ENCODE measurements around the gene TERC.

The TERC gene

DNA sequence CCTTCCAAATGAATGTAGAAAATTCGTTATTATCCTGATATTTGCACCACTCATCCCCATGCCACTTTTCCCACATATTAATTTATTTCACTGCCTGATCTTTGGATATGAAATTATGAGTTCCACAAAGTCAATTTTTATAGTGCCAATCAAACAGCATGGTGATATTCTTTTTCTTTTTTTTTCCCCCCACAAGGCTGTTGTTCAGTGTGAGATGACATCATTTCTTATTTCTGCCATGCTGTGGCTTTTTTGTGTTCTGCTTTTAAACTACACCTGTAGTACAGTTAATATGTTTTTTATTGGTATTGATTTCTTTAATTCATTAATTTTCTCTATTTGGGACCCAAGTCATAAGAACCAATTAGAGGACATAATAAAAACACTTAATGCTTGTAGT is 22.9 kb upstream of the TERC start:
- H3K4me1 ChIP-seq (ENCODE audit: insufficient read depth, low read length): no peaks in the 10 kb centered on the region
- no peaks in the 10 kb centered on the region for H3K9me3 ChIP-seq (ENCODE audit: insufficient read depth, low read depth, low read length)
- no peak overlapping the region for H3K4me3 ChIP-seq (ENCODE audit: low read length)
- no peak overlapping the region for H3K9ac ChIP-seq (ENCODE audit: low read depth, low read length)
- peaks cover 69% of the 10 kb centered on the region for H3K36me3 ChIP-seq (ENCODE audit: insufficient read depth, low read depth, low read length)
- H3K27ac ChIP-seq (ENCODE audit: low read length): no peak overlapping the region
- no peaks in the 10 kb centered on the region for H3K27me3 ChIP-seq (ENCODE audit: insufficient read depth, low read length)

DNA sequence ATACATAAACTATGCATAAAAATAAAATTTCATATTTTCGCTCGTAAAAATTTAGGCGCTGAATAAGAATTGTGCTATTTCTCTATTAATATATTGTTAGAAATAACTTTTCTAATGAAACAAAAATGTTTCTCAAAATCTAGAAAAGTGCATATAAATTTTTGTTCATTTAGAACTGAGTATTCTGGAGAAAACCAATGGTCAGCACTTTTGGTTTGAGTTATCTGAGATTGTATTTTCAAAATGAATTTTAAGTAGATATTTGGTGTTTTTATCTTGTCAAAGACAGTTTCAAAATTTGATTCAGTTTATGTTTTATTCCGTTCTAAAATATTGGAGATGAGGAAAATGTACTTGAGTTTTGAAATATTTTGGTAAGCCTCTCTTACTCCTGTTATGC is 22.3 kb upstream of the TERC start:
- Histone ChIP-seq H3K27ac (ENCODE audit: low read length) (no peak overlapping the region), H3K27me3 (ENCODE audit: insufficient read depth, low read length) (no peaks in the 10 kb centered on the region), H3K4me3 (ENCODE audit: low read length) (no peak overlapping the region), H3K9ac (ENCODE audit: low read depth, low read length) (no peak overlapping the region), H3K4me1 (ENCODE audit: insufficient read depth, low read length) (no peaks in the 10 kb centered on the region), H3K36me3 (ENCODE audit: insufficient read depth, low read depth, low read length) (peaks cover 72% of the 10 kb centered on the region), H3K9me3 (ENCODE audit: insufficient read depth, low read depth, low read length) (no peaks in the 10 kb centered on the region)

DNA sequence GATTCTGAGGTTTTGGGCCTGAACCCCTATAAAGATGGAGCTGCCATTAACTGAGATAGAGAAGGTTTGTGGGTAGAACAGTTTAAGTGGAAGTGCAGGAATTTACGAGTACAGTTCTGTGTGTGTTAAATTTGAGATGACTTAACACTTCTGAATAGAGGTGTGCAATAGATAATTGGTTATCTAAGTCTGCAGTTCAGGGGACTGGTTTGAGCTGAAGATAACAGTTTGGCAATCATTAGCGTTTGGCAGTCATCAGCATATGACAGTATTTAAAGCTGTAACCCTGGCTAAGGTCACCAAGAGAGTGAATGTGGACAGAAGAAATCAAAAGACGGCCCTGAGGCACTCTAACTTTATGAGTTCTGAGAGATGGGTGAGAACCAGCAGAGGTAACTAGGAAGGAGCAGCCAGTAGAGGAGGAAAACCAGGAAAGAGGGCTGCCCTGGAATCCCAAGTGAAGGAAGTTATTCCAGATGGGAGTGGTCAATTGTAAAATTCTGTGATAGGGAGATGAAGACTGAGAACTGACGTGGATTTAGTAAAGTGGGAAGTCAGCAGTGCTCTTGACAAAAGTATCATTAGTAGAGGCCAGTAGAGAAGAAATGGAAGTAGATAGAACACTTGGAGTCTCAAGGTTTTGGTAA is 16.5 kb upstream of the TERC start:
- Histone ChIP-seq H3K27ac (ENCODE audit: low read length) (no peak overlapping the region), H3K4me1 (ENCODE audit: insufficient read depth, low read length) (no peaks in the 10 kb centered on the region; the same call in 1 of the 2 replicates), H3K9me3 (ENCODE audit: insufficient read depth, low read depth, low read length) (no peaks in the 10 kb centered on the region), H3K27me3 (ENCODE audit: insufficient read depth, low read length) (no peaks in the 10 kb centered on the region), H3K4me3 (ENCODE audit: low read length) (no peak overlapping the region), H3K9ac (ENCODE audit: low read depth, low read length) (no peak overlapping the region), H3K36me3 (ENCODE audit: insufficient read depth, low read depth, low read length) (peaks cover 96% of the 10 kb centered on the region)

DNA sequence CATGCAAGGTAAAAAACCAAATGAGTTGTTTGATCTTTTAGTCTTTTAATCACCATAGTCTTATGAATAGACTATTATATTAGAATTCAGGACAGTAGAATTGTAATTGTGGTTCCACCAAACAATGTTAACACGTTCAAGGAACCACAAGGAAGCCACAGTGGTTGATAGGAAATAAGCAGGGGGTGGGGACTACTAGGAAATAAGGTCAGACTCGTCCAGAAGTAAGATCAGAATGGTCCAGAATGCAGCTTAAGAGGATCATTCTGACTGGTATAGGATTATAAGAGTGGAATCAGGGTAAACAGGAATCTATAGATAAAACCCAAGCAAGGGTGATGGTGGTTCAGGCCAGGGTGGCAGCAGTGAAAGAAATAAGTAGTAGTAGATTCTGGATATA is 15.9 kb upstream of the TERC start:
- Histone ChIP-seq H3K36me3 (ENCODE audit: insufficient read depth, low read depth, low read length) (peaks cover 96% of the 10 kb centered on the region), H3K9ac (ENCODE audit: low read depth, low read length) (no peak overlapping the region), H3K4me1 (ENCODE audit: insufficient read depth, low read length) (peaks cover 5% of the 10 kb centered on the region; the same call in 1 of the 2 replicates), H3K27ac (ENCODE audit: low read length) (no peak overlapping the region), H3K4me3 (ENCODE audit: low read length) (no peak overlapping the region), H3K27me3 (ENCODE audit: insufficient read depth, low read length) (no peaks in the 10 kb centered on the region), H3K9me3 (ENCODE audit: insufficient read depth, low read depth, low read length) (no peaks in the 10 kb centered on the region)

DNA sequence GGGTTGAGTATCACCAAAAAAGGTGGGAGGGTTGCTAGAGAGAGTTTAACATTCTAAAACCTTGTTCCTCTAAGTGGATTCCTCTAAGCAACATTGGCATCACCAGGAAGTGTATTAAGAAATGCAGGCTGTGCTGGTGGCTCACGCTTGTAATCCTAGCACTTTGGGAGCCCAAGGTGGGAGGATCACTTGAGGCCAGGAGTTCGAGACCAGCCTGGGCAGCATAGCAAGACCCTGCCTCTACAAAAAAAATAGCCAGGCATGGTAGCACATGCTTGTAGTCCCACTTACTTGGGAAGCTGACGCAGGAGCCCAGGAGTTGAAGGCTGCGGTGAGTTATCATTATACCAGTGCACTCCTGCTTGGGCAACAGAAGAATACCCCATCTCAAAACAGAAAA is 13.0 kb upstream of the TERC start:
- Histone ChIP-seq H3K9me3 (ENCODE audit: insufficient read depth, low read depth, low read length) (no peaks in the 10 kb centered on the region), H3K9ac (ENCODE audit: low read depth, low read length) (no peak overlapping the region), H3K4me3 (ENCODE audit: low read length) (no peak overlapping the region), H3K27me3 (ENCODE audit: insufficient read depth, low read length) (no peaks in the 10 kb centered on the region), H3K27ac (ENCODE audit: low read length) (no peak overlapping the region), H3K36me3 (ENCODE audit: insufficient read depth, low read depth, low read length) (peaks cover 77% of the 10 kb centered on the region), H3K4me1 (ENCODE audit: insufficient read depth, low read length) (peaks cover 13% of the 10 kb centered on the region)

DNA sequence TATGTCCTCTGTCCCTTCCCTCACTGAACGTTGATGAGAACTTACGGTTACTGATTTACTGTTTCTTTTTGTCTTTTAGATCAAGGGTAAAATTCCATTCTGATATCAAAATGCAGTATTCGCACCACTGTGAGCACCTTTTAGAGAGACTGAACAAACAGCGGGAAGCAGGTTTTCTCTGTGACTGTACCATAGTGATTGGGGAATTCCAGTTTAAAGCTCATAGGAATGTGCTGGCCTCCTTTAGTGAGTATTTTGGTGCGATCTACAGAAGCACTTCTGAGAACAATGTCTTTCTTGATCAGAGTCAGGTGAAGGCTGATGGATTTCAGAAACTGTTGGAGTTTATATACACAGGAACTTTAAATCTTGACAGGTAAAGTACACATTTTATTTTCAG is 9.3 kb upstream of the TERC start:
- peak overlapping the region; percentile 91 for H3K4me3 ChIP-seq (ENCODE audit: low read length)
- peak overlapping the region; percentile 96; the same call in 1 of the 2 replicates for H3K9ac ChIP-seq (ENCODE audit: low read depth, low read length)
- H3K27ac ChIP-seq (ENCODE audit: low read length): no peak overlapping the region
- no peaks in the 10 kb centered on the region for H3K9me3 ChIP-seq (ENCODE audit: insufficient read depth, low read depth, low read length)
- peaks cover 40% of the 10 kb centered on the region for H3K36me3 ChIP-seq (ENCODE audit: insufficient read depth, low read depth, low read length)
- no peaks in the 10 kb centered on the region for H3K27me3 ChIP-seq (ENCODE audit: insufficient read depth, low read length)
- H3K4me1 ChIP-seq (ENCODE audit: insufficient read depth, low read length): peaks cover 13% of the 10 kb centered on the region

DNA sequence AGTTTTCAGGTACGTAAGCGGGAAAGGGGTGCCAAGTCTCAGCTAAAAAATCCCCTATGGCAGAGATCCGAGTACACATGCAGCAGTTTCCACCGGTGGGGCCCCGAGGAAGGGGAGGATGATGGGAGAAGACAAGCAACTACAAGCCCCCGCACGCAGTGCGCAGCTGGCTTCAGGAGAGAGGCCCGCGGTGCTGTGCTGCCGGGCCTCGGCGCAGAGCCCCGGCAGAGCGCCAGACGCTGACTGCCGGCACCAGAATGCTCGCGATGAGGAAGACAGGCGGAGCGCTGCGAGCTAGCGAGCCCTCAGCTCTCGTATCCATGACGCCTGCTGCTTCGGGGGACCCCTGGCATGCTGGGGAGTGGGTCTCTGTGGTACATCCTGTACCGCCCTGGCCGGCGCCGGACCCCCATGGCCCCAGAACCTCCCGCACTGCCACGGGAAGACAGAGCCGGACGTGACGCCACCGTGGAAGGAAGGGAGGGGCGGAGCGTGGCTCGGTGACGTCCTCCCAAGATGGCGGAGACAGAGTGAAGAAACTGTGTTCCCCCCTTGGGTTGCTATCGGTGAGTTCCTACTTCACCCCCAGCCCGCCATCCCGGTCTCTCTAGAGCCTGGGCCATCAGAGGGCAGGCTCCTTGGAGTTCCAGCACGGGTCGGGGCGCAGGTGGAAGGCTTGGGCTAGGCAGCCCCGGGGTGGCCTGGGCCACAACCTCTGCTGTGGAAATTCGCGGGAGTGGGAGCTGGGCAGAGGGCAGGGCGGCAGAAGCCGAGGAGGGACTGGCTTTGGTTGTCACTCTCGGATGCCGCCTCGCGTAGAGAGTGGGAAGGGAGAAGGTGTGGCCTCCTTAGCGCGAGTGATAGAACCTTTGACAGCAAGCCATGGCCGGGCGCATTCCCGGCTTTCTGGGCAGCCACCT is 8.3 kb upstream of the TERC start, which contains the start of gene MYNN:
TSS of gene MYNN (plus strand) at position 500 of the 920 bp plus-strand sequence. CDS start 900 bp downstream, outside the sequence.
- H3K4me3 ChIP-seq (ENCODE audit: low read length): peak within 1 kb of the TSS; percentile 91
- peak within 1 kb of the TSS; percentile 86 for H3K27ac ChIP-seq (ENCODE audit: low read length)
- H3K27me3 ChIP-seq (ENCODE audit: insufficient read depth, low read length): no peaks in the 10 kb centered on the region
- H3K4me1 ChIP-seq (ENCODE audit: insufficient read depth, low read length): peaks cover 13% of the 10 kb centered on the region
- H3K9me3 ChIP-seq (ENCODE audit: insufficient read depth, low read depth, low read length): no peaks in the 10 kb centered on the region
- peak within 1 kb of the TSS; percentile 96 for H3K9ac ChIP-seq (ENCODE audit: low read depth, low read length)
- H3K36me3 ChIP-seq (ENCODE audit: insufficient read depth, low read depth, low read length): peaks cover 30% of the 10 kb centered on the region

DNA sequence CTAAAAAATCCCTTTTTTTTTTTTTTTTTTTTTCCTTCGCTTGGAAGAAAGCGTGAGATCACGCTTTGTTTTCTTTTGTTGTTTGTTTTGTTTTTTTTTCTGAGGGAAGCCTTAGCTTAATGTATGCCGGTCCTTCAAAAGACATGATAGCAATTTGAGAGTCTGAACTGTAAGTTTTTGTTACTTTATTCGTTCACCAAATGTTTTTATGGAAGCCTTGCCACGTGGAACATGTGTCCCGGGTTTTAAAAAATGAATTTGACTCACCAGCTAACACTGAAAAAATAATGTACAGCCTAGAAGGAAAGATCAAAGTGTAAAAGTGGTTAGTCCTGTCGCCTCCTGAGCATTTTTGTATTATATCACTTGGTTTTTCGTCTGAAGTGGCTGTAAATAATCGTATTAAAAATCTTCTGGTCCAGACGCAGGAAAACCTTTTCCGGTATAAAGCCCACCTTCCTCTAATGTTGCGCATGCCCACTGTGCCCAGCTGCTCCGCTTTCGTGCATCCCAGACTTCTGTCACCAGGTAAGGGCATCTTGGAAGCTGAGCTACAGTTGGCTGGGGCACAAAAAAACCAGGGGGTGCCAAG is 7.5 kb upstream of the TERC start:
- H3K36me3 ChIP-seq (ENCODE audit: insufficient read depth, low read depth, low read length): peaks cover 23% of the 10 kb centered on the region
- peak overlapping the region; percentile 91 for H3K4me3 ChIP-seq (ENCODE audit: low read length)
- peak overlapping the region; percentile 86 for H3K27ac ChIP-seq (ENCODE audit: low read length)
- H3K9ac ChIP-seq (ENCODE audit: low read depth, low read length): peak overlapping the region; percentile 96
- peaks cover 13% of the 10 kb centered on the region for H3K4me1 ChIP-seq (ENCODE audit: insufficient read depth, low read length)
- no peaks in the 10 kb centered on the region for H3K9me3 ChIP-seq (ENCODE audit: insufficient read depth, low read depth, low read length)
- no peaks in the 10 kb centered on the region for H3K27me3 ChIP-seq (ENCODE audit: insufficient read depth, low read length)

DNA sequence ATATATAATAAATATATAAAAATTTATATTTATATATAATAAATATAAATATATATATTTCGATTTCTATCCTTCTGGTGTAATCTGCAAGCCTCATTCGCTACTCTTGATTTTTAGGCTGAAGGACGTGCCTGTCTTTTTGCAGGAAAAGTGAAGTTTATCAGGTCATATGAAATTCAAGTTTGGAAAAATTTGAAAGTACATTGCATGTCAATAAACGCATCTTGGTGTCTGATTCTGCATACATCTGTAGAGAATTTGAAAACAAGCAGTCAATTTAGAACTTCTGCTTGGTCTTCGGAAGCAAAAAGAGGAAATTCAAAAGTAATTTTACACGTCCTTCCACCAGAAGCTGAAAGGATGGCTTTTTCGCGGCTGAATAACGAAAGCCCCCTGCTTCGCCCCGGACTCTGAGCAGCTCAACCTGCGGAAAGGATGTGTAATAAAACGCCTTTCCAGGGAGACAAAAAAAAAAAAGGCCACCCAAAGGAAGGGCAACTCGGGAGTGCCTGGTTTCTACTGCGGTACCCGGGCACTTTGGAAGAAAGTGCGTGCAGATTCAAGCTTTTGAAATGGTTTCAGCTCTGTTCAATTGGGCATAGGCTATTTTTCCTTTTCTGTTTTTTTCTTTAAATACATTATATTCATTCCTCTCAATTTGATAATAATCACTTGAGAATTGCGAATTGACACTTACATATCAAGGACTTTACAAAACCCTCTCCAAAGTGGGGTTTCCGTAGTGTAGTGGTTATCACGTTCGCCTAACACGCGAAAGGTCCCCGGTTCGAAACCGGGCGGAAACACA is 6.8 kb upstream of the TERC start:
- Histone ChIP-seq H3K9ac (ENCODE audit: low read depth, low read length) (peak overlapping the region; percentile 96; the same call in 1 of the 2 replicates), H3K27me3 (ENCODE audit: insufficient read depth, low read length) (no peaks in the 10 kb centered on the region), H3K9me3 (ENCODE audit: insufficient read depth, low read depth, low read length) (no peaks in the 10 kb centered on the region), H3K27ac (ENCODE audit: low read length) (no peak overlapping the region), H3K4me1 (ENCODE audit: insufficient read depth, low read length) (peaks cover 13% of the 10 kb centered on the region), H3K4me3 (ENCODE audit: low read length) (peak overlapping the region; percentile 91), H3K36me3 (ENCODE audit: insufficient read depth, low read depth, low read length) (peaks cover 16% of the 10 kb centered on the region)

DNA sequence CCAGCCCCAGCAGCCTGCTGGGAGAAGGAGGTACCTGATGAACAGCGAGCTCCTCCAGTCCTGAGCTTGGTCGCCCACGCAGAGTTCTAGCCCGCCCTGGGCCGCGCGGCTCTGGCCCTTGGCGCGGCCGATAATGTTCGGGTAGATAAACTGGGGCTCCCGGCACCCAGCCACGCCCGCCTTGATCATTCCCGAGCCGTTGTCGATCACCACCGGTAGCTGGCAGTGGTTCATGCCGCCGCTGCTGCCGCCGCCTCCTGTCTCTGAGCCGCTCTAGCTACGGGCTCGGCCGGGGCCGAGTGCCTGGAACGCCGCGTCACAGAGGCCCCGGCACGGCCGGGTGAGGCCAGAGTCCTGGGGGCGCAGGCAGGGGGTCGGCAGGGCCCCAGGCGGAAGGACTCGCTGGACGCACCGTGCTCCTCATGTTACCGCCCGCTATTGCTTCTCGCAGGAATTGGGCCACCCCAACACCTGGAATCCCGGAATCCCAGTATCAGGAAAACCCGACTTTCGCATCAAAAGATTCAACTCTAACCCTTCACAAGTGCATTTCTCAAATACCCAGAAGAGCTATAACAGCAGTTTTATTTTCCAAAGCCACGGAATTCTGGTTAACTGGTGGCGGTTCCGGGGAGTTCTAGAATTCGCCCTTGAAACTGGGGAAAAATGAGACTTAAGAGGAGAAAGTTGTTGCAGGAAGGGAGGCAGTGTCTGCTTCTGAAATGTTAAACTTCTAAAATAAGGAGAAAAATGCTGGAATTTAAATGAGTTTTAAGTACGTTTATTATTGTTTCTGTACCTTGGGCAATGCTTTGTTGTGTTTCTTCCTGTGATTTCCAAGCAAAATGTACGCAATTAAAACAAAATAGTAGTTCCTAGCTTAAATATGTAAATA is 4.7 kb upstream of the TERC start, which contains the start of gene ACTRT3:
TSS of gene ACTRT3 (minus strand) at position 275 of the 895 bp plus-strand sequence. CDS start at position 234, 41 bp downstream.
- no peak within 1 kb of the TSS for H3K27ac ChIP-seq (ENCODE audit: low read length)
- peak within 1 kb of the TSS; percentile 83 for H3K9ac ChIP-seq (ENCODE audit: low read depth, low read length)
- peaks cover 3% of the 10 kb centered on the region for H3K4me1 ChIP-seq (ENCODE audit: insufficient read depth, low read length)
- no peaks in the 10 kb centered on the region; the same call in 1 of the 2 replicates for H3K36me3 ChIP-seq (ENCODE audit: insufficient read depth, low read depth, low read length)
- H3K4me3 ChIP-seq (ENCODE audit: low read length): peak within 1 kb of the TSS; percentile 79
- no peaks in the 10 kb centered on the region for H3K27me3 ChIP-seq (ENCODE audit: insufficient read depth, low read length)
- no peaks in the 10 kb centered on the region for H3K9me3 ChIP-seq (ENCODE audit: insufficient read depth, low read depth, low read length)

All from iPS-20b (cell line).